ENCODE data around the gene CENPT.

The CENPT gene

GRCh38 chr16:67883146-67883871, 35.8 kb upstream of the CENPT start:
- no peak for DNase-seq
- Histone ChIP-seq H3K9me3 (no peaks in the 10 kb centered on the region), H3K36me3 (peaks cover 59% of the 10 kb centered on the region), H3K4me1 (peaks cover 7% of the 10 kb centered on the region), H3K4me3 (ENCODE audit: low read depth, low read length) (no peak overlapping the region), H3K27me3 (no peaks in the 10 kb centered on the region)
- no peak for TF ChIP-seq CTCF (IDR thresholded peaks at IDR 0.05; ENCODE audit: low read depth, low read length)

DNA sequence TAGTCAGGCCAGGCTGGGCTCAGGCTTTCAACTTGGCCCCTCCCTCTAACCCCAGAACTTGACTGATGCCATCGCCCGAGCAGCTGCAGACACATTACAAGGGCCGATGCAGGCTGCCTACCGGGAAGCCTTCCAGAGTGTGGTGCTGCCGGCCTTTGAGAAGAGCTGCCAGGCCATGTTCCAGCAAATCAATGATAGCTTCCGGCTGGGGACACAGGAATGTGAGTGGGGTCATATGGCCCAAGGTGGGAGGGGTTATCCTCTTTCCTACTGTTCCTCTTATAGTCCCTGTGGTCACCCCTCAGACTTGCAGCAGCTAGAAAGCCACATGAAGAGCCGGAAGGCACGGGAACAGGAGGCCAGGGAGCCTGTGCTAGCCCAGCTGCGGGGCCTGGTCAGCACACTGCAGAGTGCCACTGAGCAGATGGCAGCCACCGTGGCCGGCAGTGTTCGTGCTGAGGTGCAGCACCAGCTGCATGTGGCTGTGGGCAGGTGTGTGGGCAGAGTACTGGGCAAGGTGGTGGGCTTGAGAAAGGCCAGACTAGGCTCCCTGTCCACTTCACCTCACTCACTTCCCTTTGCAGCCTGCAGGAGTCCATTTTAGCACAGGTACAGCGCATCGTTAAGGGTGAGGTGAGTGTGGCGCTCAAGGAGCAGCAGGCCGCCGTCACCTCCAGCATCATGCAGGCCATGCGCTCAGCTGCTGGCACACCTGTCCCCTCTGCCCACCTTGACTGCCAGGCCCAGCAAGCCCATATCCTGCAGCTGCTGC, 35.1 kb upstream of the CENPT start:
- no peak for TF ChIP-seq CTCF (IDR thresholded peaks at IDR 0.05; ENCODE audit: low read depth, low read length)
- Histone ChIP-seq H3K4me1 (peaks cover 7% of the 10 kb centered on the region), H3K9me3 (no peaks in the 10 kb centered on the region), H3K27me3 (no peaks in the 10 kb centered on the region), H3K36me3 (peaks cover 66% of the 10 kb centered on the region), H3K4me3 (ENCODE audit: low read depth, low read length) (no peak overlapping the region)
- DNase-seq, result no peak

DNA sequence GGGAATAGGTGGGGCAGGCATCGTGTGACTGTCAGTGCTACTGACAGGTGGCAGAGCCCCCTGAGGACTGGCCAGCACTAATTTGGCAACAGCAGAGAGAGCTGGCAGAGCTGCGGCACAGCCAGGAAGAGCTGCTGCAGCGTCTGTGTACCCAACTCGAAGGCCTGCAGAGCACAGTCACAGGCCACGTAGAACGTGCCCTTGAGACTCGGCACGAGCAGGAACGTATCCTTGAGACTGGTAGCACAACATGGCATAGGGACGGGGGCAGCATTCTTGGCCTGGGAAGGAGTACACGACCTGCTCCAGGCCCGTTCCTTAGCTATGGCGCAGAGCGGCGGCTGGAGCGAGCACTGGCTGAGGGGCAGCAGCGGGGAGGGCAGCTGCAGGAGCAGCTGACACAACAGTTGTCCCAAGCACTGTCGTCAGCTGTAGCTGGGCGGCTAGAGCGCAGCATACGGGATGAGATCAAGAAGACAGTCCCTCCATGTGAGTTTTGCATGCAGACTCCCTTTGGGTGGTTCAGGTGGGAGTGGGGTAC, 34.2 kb upstream of the CENPT start:
- no peaks in the 10 kb centered on the region for H3K27me3 ChIP-seq
- peaks cover 75% of the 10 kb centered on the region for H3K36me3 ChIP-seq
- peaks cover 7% of the 10 kb centered on the region for H3K4me1 ChIP-seq
- TF ChIP-seq CTCF (IDR thresholded peaks at IDR 0.05; ENCODE audit: low read depth, low read length), result no peak
- no peak for DNase-seq
- no peaks in the 10 kb centered on the region for H3K9me3 ChIP-seq
- H3K4me3 ChIP-seq (ENCODE audit: low read depth, low read length), result no peak overlapping the region

DNA sequence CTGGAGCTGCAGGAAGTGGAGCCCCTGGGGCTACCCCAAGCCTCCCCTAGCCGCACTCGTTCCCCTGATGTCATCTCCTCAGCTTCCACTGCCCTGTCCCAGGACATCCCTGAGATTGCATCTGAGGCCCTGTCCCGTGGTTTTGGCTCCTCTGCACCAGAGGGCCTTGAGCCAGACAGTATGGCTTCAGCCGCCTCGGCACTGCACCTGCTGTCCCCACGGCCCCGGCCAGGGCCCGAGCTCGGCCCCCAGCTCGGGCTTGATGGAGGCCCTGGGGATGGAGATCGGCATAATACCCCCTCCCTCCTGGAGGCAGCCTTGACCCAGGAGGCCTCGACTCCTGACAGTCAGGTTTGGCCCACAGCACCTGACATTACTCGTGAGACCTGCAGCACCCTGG, 33.1 kb upstream of the CENPT start:
- Histone ChIP-seq H3K4me3 (ENCODE audit: low read depth, low read length) (no peak overlapping the region), H3K9me3 (no peaks in the 10 kb centered on the region), H3K4me1 (peaks cover 7% of the 10 kb centered on the region), H3K27me3 (no peaks in the 10 kb centered on the region), H3K36me3 (peaks cover 78% of the 10 kb centered on the region)
- TF ChIP-seq CTCF (IDR thresholded peaks at IDR 0.05; ENCODE audit: low read depth, low read length), result no peak
- DNase-seq, result no peak

DNA sequence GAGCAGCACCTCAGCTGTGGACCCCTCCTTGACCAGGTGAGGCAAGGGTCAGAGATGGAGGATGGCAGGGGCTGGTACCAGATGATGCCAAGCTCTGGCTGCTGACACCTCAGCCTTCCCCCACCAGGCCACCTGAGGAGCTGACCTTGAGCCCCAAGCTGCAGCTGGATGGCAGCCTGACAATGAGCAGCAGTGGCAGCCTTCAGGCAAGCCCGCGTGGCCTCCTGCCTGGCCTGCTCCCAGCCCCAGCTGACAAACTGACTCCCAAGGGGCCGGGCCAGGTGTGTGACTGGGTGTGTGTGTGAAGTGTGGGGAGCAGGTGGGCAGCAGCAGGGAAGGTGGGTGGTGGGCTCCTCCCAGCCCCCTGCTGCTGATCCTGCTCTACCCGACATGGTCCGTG, 32.4 kb upstream of the CENPT start:
- no peak for TF ChIP-seq CTCF (IDR thresholded peaks at IDR 0.05; ENCODE audit: low read depth, low read length)
- DNase-seq, result no peak
- Histone ChIP-seq H3K4me3 (ENCODE audit: low read depth, low read length) (no peak overlapping the region), H3K4me1 (peaks cover 2% of the 10 kb centered on the region), H3K36me3 (peaks cover 78% of the 10 kb centered on the region), H3K9me3 (no peaks in the 10 kb centered on the region), H3K27me3 (no peaks in the 10 kb centered on the region)

- no peak for TF ChIP-seq CTCF (IDR thresholded peaks at IDR 0.05; ENCODE audit: low read depth, low read length)
- no peak for DNase-seq
- Histone ChIP-seq H3K27me3 (no peaks in the 10 kb centered on the region), H3K4me3 (ENCODE audit: low read depth, low read length) (no peak overlapping the region), H3K4me1 (no peaks in the 10 kb centered on the region), H3K36me3 (peaks cover 78% of the 10 kb centered on the region), H3K9me3 (no peaks in the 10 kb centered on the region)
Observed at GRCh38 chr16:67879462-67879861, 32.0 kb upstream of the CENPT start.

Data from BE2C (cell line).